GM23338 (cell line): ENCODE data around the gene DHRS13. TPM values are rescaled to one million over a fixed set of nuclear protein-coding genes. Genes with fewer than 3 reads are reported as not detected.
A peak's percentile ranks its signal among the peaks of the same experiment; 100 is the strongest.
"Not testable (repeated sequence)": the region's sequence is repeated elsewhere in the genome, so short reads cannot be mapped to it uniquely, and the experiment has no call there.

Source experiments
- ATAC-seq: fragments of 200-7000 bp; cut with Tn5 transposase; 3 replicates; pipeline ENCODE4 v1.9.1; 2020
- DNase-seq: peaks from one replicate; pipeline ENCODE4 v3.0.0-alpha.2; 2015; ENCODE audit warnings: low spot score
- H2AFZ ChIP-seq: fragments of 200-600 bp; sonication (generic); 2 replicates; pipeline ENCODE4 v1.8.0; 2016; ENCODE audit warnings: antibody characterized with exemption, mild to moderate bottlenecking, moderate library complexity
- H3F3A ChIP-seq: fragments of 200-600 bp; sonication (generic); replicated peaks from 2 replicates; pipeline ENCODE4 v1.8.0; 2017; ENCODE audit warnings: antibody characterized with exemption, mixed run types, low read depth
- H3K27ac ChIP-seq: fragments of 200-600 bp; sonication (generic); 2 replicates; pipeline ENCODE4 v1.6.1; 2016; ENCODE audit warnings: low read depth
- H3K27me3 ChIP-seq: fragments of 200-600 bp; sonication (generic); 2 replicates; pipeline ENCODE4 v1.8.0; 2016; ENCODE audit warnings: mild to moderate bottlenecking, mixed run types, moderate library complexity; ENCODE audit not compliant: insufficient read depth
- H3K36me3 ChIP-seq: fragments of 200-600 bp; sonication (generic); 2 replicates; pipeline ENCODE4 v1.8.0; 2016; ENCODE audit warnings: mild to moderate bottlenecking; ENCODE audit not compliant: insufficient read depth
- H3K4me1 ChIP-seq: fragments of 200-600 bp; sonication (generic); 2 replicates; pipeline ENCODE4 v1.8.0; 2016; ENCODE audit warnings: mild to moderate bottlenecking, moderate library complexity; ENCODE audit not compliant: insufficient read depth
- H3K4me2 ChIP-seq: fragments of 200-600 bp; sonication (generic); 2 replicates; pipeline ENCODE4 v1.7.1; 2017; ENCODE audit warnings: mixed run types
- H3K4me3 ChIP-seq: fragments of 200-600 bp; sonication (generic); 2 replicates; pipeline ENCODE4 v1.6.1; 2016; ENCODE audit warnings: mixed run types
- H3K79me2 ChIP-seq: fragments of 200-600 bp; sonication (generic); replicated peaks from 2 replicates; pipeline ENCODE4 v1.8.0; 2017; ENCODE audit warnings: mild to moderate bottlenecking; ENCODE audit not compliant: insufficient read depth
- H3K9me2 ChIP-seq: fragments of 200-600 bp; sonication (generic); 2 replicates; pipeline ENCODE4 v1.8.0; 2017; ENCODE audit not compliant: insufficient read depth
- H4K20me1 ChIP-seq: fragments of 200-600 bp; sonication (generic); replicated peaks from 2 replicates; pipeline ENCODE4 v1.8.0; 2017; ENCODE audit warnings: mild to moderate bottlenecking; ENCODE audit not compliant: insufficient read depth
- H3K27ac Mint-ChIP-seq: 2 replicates; pipeline ENCODE4 v1.8.0; 2020; ENCODE audit warnings: inconsistent platforms, mild to moderate bottlenecking, moderate library complexity, mixed read lengths
- H3K27me3 Mint-ChIP-seq: 3 replicates; pipeline ENCODE4 v1.8.0; 2022; ENCODE audit warnings: low read depth, mild to moderate bottlenecking, moderate library complexity, mixed read lengths, inconsistent platforms; ENCODE audit not compliant: insufficient read depth, poor library complexity
- H3K36me3 Mint-ChIP-seq: 3 replicates; pipeline ENCODE4 v1.8.0; 2021; ENCODE audit warnings: low read depth, mild to moderate bottlenecking, inconsistent platforms, moderate library complexity, mixed read lengths
- H3K4me1 Mint-ChIP-seq: 3 replicates; pipeline ENCODE4 v1.8.0; 2020; ENCODE audit warnings: mild to moderate bottlenecking, inconsistent platforms, mixed read lengths
- H3K4me3 Mint-ChIP-seq: 3 replicates; pipeline ENCODE4 v1.8.0; 2021; ENCODE audit warnings: moderate library complexity, mild to moderate bottlenecking, inconsistent platforms, mixed read lengths
- H3K9me3 Mint-ChIP-seq: 3 replicates; pipeline ENCODE4 v1.8.0; 2020; ENCODE audit warnings: moderate library complexity, mild to moderate bottlenecking, inconsistent platforms, mixed read lengths
- EZH2phosphoT487 ChIP-seq: fragments of 200-600 bp; sonication (generic); IDR thresholded peaks from one replicate; pipeline ENCODE4 v1.8.1; 2018; ENCODE audit warnings: antibody characterized with exemption; ENCODE audit not compliant: unreplicated experiment
- JUNB ChIP-seq: IDR thresholded peaks from one replicate; pipeline ENCODE4 v1.6.1; 2016; ENCODE audit warnings: antibody characterized with exemption; ENCODE audit not compliant: unreplicated experiment
- NANOG ChIP-seq: IDR thresholded peaks from 2 replicates; pipeline ENCODE4 v1.6.1; 2016; ENCODE audit warnings: antibody characterized with exemption, borderline replicate concordance
- ZNF331 ChIP-seq: fragments of 250-450 bp; sonication (Bioruptor Pico); IDR thresholded peaks from 2 replicates; pipeline ENCODE4 v1.5.0; 2020; ENCODE audit warnings: low read depth, mild to moderate bottlenecking, moderate library complexity
- polyA plus RNA-seq: library from polyadenylated mRNA; unstranded; fragments of >200 nt; fragmentation: Nextera tagmentation; extraction: Ambion mirVana; gene quantifications from 2 replicates; pipeline ENCODE4 v1.2.1, GENCODE V29; 2016
- total RNA-seq: library from RNA; depleted of rRNA; stranded (reverse); fragments of >200 nt; shearing (Covaris generic); gene quantifications from 2 replicates; pipeline ENCODE4 v1.2.3, GENCODE V29; 2014
- TF ChIP-seq, protein P1 (sequence below): fragments of 250-450 bp; sonication (Bioruptor Pico); IDR thresholded peaks from 2 replicates; pipeline ENCODE4 v1.5.0; 2020; ENCODE audit warnings: mild to moderate bottlenecking, moderate library complexity

Gene DHRS13
- total and polyA plus RNA-seq, 2 experiments from 2014 or later = 5.4 to 34.2 TPM

DNA sequence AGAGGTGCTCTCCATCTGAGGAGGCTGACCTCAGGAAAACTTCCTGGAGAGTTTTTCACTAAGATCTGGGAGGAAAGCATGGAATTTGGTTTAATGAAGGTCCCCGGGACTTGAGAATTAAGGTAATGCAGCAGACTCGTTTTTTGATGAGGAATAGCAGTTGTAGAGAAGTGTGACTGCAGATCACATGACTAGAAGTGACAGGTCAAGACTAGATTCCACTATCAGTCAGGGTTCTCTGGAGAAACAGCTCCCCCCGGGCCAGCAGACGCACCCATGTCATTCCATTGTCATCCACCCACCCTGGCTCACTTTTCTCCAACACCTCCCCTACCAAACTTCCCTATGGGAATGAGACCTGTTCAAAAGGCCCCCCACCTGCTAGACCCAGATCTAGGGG lies 1.9 kb upstream of the DHRS13 start (continued):
- TF ChIP-seq, protein P1, sequence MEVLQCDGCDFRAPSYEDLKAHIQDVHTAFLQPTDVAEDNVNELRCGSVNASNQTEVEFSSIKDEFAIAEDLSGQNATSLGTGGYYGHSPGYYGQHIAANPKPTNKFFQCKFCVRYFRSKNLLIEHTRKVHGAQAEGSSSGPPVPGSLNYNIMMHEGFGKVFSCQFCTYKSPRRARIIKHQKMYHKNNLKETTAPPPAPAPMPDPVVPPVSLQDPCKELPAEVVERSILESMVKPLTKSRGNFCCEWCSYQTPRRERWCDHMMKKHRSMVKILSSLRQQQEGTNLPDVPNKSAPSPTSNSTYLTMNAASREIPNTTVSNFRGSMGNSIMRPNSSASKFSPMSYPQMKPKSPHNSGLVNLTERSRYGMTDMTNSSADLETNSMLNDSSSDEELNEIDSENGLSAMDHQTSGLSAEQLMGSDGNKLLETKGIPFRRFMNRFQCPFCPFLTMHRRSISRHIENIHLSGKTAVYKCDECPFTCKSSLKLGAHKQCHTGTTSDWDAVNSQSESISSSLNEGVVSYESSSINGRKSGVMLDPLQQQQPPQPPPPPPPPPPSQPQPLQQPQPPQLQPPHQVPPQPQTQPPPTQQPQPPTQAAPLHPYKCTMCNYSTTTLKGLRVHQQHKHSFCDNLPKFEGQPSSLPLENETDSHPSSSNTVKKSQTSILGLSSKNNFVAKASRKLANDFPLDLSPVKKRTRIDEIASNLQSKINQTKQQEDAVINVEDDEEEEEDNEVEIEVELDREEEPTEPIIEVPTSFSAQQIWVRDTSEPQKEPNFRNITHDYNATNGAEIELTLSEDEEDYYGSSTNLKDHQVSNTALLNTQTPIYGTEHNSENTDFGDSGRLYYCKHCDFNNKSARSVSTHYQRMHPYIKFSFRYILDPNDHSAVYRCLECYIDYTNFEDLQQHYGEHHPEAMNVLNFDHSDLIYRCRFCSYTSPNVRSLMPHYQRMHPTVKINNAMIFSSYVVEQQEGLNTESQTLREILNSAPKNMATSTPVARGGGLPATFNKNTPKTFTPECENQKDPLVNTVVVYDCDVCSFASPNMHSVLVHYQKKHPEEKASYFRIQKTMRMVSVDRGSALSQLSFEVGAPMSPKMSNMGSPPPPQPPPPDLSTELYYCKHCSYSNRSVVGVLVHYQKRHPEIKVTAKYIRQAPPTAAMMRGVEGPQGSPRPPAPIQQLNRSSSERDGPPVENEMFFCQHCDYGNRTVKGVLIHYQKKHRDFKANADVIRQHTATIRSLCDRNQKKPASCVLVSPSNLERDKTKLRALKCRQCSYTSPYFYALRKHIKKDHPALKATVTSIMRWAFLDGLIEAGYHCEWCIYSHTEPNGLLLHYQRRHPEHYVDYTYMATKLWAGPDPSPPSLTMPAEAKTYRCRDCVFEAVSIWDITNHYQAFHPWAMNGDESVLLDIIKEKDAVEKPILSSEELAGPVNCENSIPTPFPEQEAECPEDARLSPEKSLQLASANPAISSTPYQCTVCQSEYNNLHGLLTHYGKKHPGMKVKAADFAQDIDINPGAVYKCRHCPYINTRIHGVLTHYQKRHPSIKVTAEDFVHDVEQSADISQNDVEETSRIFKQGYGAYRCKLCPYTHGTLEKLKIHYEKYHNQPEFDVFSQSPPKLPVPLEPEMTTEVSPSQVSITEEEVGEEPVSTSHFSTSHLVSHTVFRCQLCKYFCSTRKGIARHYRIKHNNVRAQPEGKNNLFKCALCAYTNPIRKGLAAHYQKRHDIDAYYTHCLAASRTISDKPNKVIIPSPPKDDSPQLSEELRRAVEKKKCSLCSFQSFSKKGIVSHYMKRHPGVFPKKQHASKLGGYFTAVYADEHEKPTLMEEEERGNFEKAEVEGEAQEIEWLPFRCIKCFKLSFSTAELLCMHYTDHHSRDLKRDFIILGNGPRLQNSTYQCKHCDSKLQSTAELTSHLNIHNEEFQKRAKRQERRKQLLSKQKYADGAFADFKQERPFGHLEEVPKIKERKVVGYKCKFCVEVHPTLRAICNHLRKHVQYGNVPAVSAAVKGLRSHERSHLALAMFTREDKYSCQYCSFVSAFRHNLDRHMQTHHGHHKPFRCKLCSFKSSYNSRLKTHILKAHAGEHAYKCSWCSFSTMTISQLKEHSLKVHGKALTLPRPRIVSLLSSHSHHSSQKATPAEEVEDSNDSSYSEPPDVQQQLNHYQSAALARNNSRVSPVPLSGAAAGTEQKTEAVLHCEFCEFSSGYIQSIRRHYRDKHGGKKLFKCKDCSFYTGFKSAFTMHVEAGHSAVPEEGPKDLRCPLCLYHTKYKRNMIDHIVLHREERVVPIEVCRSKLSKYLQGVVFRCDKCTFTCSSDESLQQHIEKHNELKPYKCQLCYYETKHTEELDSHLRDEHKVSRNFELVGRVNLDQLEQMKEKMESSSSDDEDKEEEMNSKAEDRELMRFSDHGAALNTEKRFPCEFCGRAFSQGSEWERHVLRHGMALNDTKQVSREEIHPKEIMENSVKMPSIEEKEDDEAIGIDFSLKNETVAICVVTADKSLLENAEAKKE (CRISPR knock-in tag) = no peak
- TF ChIP-seq NANOG = no peak
- no peak for TF ChIP-seq EZH2phosphoT487
- TF ChIP-seq ZNF331 (CRISPR knock-in tag) = no peak
- TF ChIP-seq JUNB = no peak

DNA sequence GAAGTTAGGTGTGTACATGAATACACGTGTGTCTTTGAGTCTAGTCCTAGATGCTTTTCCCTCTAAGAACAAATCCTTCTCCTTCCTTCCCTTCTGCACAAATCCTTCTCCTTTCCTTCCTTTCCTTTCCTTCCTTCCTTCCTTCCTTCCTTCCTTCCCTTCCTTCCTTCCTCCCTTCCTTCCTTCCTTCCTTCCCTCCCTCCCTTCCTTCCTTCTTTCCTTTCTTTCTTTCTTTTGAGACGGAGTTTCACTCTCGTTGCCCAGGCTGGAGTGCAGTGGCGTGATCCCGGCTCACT lies 615 bp upstream of the DHRS13 start:
- H3K27ac Mint-ChIP-seq, DNase-seq, ATAC-seq, H3K9me2 ChIP-seq, H3K4me2 ChIP-seq, H2AFZ ChIP-seq, H3K27me3 ChIP-seq, H3K27ac ChIP-seq, H3K9me3 Mint-ChIP-seq: not testable (repeated sequence)
- H3K4me1 Mint-ChIP-seq = peaks cover 45% of the 10 kb centered on the region
- Histone ChIP-seq H3K79me2 (peaks cover 19% of the 10 kb centered on the region; the same call in 1 of the 2 replicates), H4K20me1 (peaks cover 11% of the 10 kb centered on the region), H3K4me3 (peak overlapping the region; percentile 92; the same call in 1 of the 2 replicates), H3K4me1 (peaks cover 18% of the 10 kb centered on the region), H3K36me3 (peaks cover 19% of the 10 kb centered on the region), H3F3A (peaks cover 48% of the 10 kb centered on the region)
- H3K36me3 Mint-ChIP-seq = peaks cover 52% of the 10 kb centered on the region
- H3K27me3 Mint-ChIP-seq = peaks cover 27% of the 10 kb centered on the region
- H3K4me3 Mint-ChIP-seq = peak overlapping the region; percentile 64
